ENCODE results near the gene MGA. TPM values are rescaled to one million over a fixed set of nuclear protein-coding genes. Genes with fewer than 3 reads are reported as not detected.

The MGA gene
- total and polyA plus RNA-seq, 2 of the 8 experiments (the other 6 are each of a cell fraction or from before 2014, with no cell fraction given), result 7.6 to 53.2 TPM

- no peak overlapping the region for H2BK120ac ChIP-seq (replicated peaks; ENCODE audit: low read depth, low read length)
- no peak overlapping the region for H3K14ac ChIP-seq (ENCODE audit: insufficient read length)
- no peak overlapping the region for H3K4me2 ChIP-seq (ENCODE audit: insufficient read depth in 1 of 2, low read depth in 2 of 2, low read length in 2 of 2)
- no peak overlapping the region for H2AK5ac ChIP-seq (ENCODE audit: low read depth, low read length)
- ChIA-PET POLR2A (ENCODE audit: partially characterized antibody) (interaction anchor here (0.9 kb wide), 1 partner anchor 34 kb away, joined by 4 read pairs; no protein-coding TSS in a partner anchor), CTCF (ENCODE audit: partially characterized antibody) (interaction anchor here (0.7 to 13.7 kb wide), 15 partner anchors 12 to 249 kb away, joined by 3 to 283 read pairs (median 3); partner anchors contain the start of gene MAPKBP1)
- no peak overlapping the region for H3K56ac ChIP-seq (replicated peaks; ENCODE audit: insufficient read length, low read depth, low read length)
- H2BK12ac ChIP-seq (ENCODE audit: low read depth, low read length), result no peak overlapping the region
- no peak overlapping the region for H2BK5ac ChIP-seq (ENCODE audit: low read depth, low read length)
- peaks cover 0 to 4% (median 2%) of the 10 kb centered on the region in 4 experiments; a peak in 4 of 7 replicates for H3K4me1 ChIP-seq (replicated peaks in 1 of 4; ENCODE audit: control insufficient read depth in 3 of 4, insufficient read depth in 4 of 4, low read length in 3 of 4)
- H4K20me1 ChIP-seq (replicated peaks in 1 of 2; ENCODE audit: control insufficient read depth in 1 of 2, insufficient read depth in 2 of 2, low read length in 2 of 2), result no peaks in the 10 kb centered on the region
- H2BK15ac ChIP-seq (ENCODE audit: low read length), result no peak overlapping the region
- no peak overlapping the region for H3K9ac ChIP-seq (replicated peaks in 1 of 4; ENCODE audit: extremely low read depth in 1 of 4, low read depth in 3 of 4, low read length in 3 of 4)
- no peaks in the 10 kb centered on the region for H3K36me3 ChIP-seq (ENCODE audit: control insufficient read depth in 2 of 4, insufficient read depth in 4 of 4, low read length in 3 of 4)
- H3K4me3 ChIP-seq (ENCODE audit: extremely low read depth in 1 of 4, insufficient read depth in 2 of 4, low read depth in 3 of 4, low read length in 4 of 4), result no peak overlapping the region
- H2BK20ac ChIP-seq (ENCODE audit: low read length), result no peak overlapping the region
- no peaks in the 10 kb centered on the region for H3K27me3 ChIP-seq (replicated peaks in 1 of 4; ENCODE audit: control insufficient read depth in 3 of 4, extremely low read depth in 1 of 4, insufficient read depth in 3 of 4, low read length in 3 of 4)
- H4K91ac ChIP-seq (replicated peaks; ENCODE audit: insufficient read length, low read length), result no peak overlapping the region
- no peak overlapping the region for H3K23ac ChIP-seq (ENCODE audit: insufficient read length)
- WGBS, 2 experiments (ENCODE audit: extremely low coverage in 1 of 2, insufficient coverage in 1 of 2, insufficient read length in 1 of 2, insufficient replicate concordance in 2 of 2, low coverage in 1 of 2, low lambda C conversion rate in 2 of 2, missing lambda C conversion rate in 1 of 2), result 87% methylated on average over 9 of the region's 10 CpGs; no CpG with 5 or more reads in 1 of the 2 experiments
- H3K9me3 ChIP-seq (ENCODE audit: insufficient read depth in 2 of 2, low read depth in 1 of 2, low read length in 1 of 2), result no peaks in the 10 kb centered on the region
- no peak overlapping the region for H3K27ac ChIP-seq (ENCODE audit: low read depth, low read length)
- H3K23me2 ChIP-seq (ENCODE audit: low read depth, low read length), result no peaks in the 10 kb centered on the region
- peak overlapping the region; percentile 92 for H2AFZ ChIP-seq (ENCODE audit: low read length)
- no peak overlapping the region for H3K4ac ChIP-seq (replicated peaks; ENCODE audit: insufficient read length, low read depth, low read length)
- no peak overlapping the region; the same call in 1 of the 2 replicates for H4K8ac ChIP-seq (ENCODE audit: extremely low read depth, insufficient read depth, low read length)
- DNase-seq (ENCODE audit: low read depth in 1 of 2, low spot score in 2 of 2), result peak in 1 of 2 experiments; percentile 59
- H4K5ac ChIP-seq (ENCODE audit: insufficient read length, low read depth, low read length), result no peak overlapping the region
- no peaks in the 10 kb centered on the region for H3K79me1 ChIP-seq (ENCODE audit: low read depth, low read length)
- H3K18ac ChIP-seq (ENCODE audit: extremely low read depth, low read length), result no peak overlapping the region
- no peak for FAIRE-seq
- no peaks in the 10 kb centered on the region for H3K79me2 ChIP-seq (ENCODE audit: control insufficient read depth in 1 of 2, insufficient read depth in 2 of 2, low read length in 2 of 2)
- TF ChIP-seq CTCF (IDR thresholded peaks at IDR 0.05; ENCODE audit: control extremely low read depth in 1 of 3, insufficient read depth in 1 of 3, low read depth in 1 of 3, low read length in 3 of 3) (peak; percentile 39 to 67 (median 45)), FOSL1 (IDR thresholded peaks at IDR 0.05; ENCODE audit: insufficient read depth, low read depth, low read length) (no peak), SIX5 (IDR thresholded peaks at IDR 0.05; ENCODE audit: low read depth, low read length) (no peak), RAD21 (IDR thresholded peaks at IDR 0.05 in 1 of 2, conservative IDR thresholded peaks at IDR 0.05 in 1 of 2; ENCODE audit: low read depth in 2 of 2, low read length in 2 of 2) (peak; percentile 66 to 71), POU5F1 (IDR thresholded peaks at IDR 0.05; ENCODE audit: low read depth, low read length) (no peak)
- TF ChIP-seq, protein P1, sequence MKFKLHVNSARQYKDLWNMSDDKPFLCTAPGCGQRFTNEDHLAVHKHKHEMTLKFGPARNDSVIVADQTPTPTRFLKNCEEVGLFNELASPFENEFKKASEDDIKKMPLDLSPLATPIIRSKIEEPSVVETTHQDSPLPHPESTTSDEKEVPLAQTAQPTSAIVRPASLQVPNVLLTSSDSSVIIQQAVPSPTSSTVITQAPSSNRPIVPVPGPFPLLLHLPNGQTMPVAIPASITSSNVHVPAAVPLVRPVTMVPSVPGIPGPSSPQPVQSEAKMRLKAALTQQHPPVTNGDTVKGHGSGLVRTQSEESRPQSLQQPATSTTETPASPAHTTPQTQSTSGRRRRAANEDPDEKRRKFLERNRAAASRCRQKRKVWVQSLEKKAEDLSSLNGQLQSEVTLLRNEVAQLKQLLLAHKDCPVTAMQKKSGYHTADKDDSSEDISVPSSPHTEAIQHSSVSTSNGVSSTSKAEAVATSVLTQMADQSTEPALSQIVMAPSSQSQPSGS (IDR thresholded peaks at IDR 0.05; ENCODE audit: low read length), result no peak
These were observed 146.3 kb downstream of the MGA start for GRCh38 chr15:41806291-41807181.

Measured in H1 (cell line).